ENCODE measurements around the gene ANP32D. TPM values are rescaled to one million over a fixed set of nuclear protein-coding genes. Genes with fewer than 3 reads are reported as not detected.
"Not testable (repeated sequence)": the region's sequence is repeated elsewhere in the genome, so short reads cannot be mapped to it uniquely, and the experiment has no call there.

Gene ANP32D
- total RNA-seq, 4 donors from 2014 or later = not detected

DNA sequence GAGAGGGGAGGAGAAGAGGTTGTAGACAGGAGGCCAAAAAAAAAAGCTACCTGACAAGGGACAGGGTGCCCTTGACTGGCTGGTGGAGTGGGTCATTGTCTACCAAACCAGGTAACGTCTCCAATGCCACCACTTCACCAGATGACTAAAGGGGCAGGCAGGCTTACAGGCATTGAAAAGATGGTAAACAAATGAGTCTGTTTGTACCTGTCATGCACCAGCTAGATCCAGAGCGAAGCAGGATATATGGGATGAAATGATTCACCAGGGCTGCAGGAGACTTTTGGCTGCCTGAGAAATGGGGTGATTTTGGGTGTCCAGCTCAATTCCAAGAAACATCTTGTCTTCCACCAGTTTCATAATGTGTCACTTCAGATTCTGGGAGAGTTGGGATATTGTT, 13.9 kb downstream of the ANP32D start:
- TF ChIP-seq, protein P1, sequence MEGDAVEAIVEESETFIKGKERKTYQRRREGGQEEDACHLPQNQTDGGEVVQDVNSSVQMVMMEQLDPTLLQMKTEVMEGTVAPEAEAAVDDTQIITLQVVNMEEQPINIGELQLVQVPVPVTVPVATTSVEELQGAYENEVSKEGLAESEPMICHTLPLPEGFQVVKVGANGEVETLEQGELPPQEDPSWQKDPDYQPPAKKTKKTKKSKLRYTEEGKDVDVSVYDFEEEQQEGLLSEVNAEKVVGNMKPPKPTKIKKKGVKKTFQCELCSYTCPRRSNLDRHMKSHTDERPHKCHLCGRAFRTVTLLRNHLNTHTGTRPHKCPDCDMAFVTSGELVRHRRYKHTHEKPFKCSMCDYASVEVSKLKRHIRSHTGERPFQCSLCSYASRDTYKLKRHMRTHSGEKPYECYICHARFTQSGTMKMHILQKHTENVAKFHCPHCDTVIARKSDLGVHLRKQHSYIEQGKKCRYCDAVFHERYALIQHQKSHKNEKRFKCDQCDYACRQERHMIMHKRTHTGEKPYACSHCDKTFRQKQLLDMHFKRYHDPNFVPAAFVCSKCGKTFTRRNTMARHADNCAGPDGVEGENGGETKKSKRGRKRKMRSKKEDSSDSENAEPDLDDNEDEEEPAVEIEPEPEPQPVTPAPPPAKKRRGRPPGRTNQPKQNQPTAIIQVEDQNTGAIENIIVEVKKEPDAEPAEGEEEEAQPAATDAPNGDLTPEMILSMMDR (IDR thresholded peaks at IDR 0.05) = no peak
- no peak for TF ChIP-seq POLR2A (IDR thresholded peaks at IDR 0.05)
- no peak for DNase-seq (ENCODE audit: low spot score in 2 of 2)
- H3K4me3 ChIP-seq (ENCODE audit: low read depth, poor library complexity, severe bottlenecking) = no peak overlapping the region
- 75 to 89% methylated on average over 2 of the region's 2 CpGs for WGBS, 2 donors
- intact Hi-C loops (cut with DNase I; ENCODE audit: low total_unique reads) = no loop called here

DNA sequence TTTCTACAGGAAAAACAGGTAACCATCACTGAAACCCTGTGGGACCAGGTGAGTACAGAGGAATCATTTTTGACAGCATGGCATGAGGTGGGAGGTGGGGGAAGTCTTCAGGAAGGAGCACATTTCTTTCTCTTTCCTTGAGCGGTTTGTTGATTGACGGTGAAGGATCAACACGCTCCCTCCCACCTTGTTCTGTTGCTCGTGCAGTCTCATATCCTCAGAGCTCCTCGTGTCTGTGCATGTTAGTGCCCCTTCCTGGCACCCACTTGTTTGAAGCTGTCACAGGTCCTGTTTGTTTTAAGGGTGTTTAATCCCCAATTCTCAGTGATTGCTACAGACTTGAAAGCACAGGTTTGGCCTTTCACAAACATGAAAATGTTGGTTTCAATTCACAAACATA, 14.3 kb downstream of the ANP32D start:
- no peak for DNase-seq (ENCODE audit: low spot score in 2 of 2)
- 41 to 43% methylated on average over 5 of the region's 5 CpGs for WGBS, 2 donors
- intact Hi-C loops (cut with DNase I; ENCODE audit: low total_unique reads) = no loop called here
- TF ChIP-seq, protein P1 (IDR thresholded peaks at IDR 0.05) = no peak
- TF ChIP-seq POLR2A (IDR thresholded peaks at IDR 0.05) = no peak
- H3K4me3 ChIP-seq (ENCODE audit: low read depth, poor library complexity, severe bottlenecking) = no peak overlapping the region

DNA sequence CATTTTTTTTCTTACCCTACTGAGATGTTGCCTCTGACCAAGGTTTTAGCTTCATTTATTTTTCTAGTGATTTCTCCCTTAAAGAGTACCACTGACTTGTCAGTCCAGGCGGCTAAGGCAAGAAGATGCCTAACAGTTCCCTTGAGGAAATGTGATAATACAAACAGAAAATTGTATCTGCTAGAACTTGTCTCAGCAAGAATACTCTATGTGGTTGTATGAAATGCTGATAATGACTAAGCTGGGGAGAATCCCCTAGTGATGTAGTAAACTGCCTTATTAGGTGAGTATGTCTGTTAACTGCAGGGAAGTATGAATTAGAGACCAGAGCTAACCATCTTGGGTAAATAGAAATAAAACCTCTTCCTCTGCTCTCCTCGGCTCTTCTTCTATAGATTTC, 16.7 kb downstream of the ANP32D start:
- no peak overlapping the region for H3K4me3 ChIP-seq (ENCODE audit: low read depth, poor library complexity, severe bottlenecking)
- no peak for DNase-seq (ENCODE audit: low spot score in 2 of 2)
- TF ChIP-seq POLR2A (IDR thresholded peaks at IDR 0.05) = no peak
- intact Hi-C loops (cut with DNase I; ENCODE audit: low total_unique reads) = no loop called here
- WGBS, 2 donors = 30 to 63% methylated on average over 2 of the region's 2 CpGs

DNA sequence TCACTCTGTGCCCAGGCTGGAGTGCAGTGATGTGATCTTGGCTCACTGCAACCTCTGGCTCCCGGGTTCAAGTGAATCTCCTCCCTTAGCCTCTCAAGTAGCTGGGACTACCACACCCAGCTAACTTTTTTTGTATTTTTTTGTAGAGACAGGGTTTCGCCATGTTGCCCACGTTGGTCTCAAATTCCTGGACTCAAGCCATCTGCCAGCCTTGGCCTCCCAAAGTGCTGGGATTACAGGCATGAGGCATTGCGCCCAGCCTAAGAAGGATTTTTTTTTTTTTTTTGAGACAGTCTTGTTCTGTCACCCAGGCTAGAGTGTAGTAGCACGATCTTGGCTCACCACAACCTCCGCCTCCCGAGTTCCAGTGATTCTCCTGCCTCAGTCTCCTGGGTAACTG, 17.1 kb downstream of the ANP32D start:
- DNase-seq (ENCODE audit: low spot score in 2 of 2); intact Hi-C loops (cut with DNase I; ENCODE audit: low total_unique reads); H3K4me3 ChIP-seq (ENCODE audit: low read depth, poor library complexity, severe bottlenecking): not testable (repeated sequence)
- 54 to 56% methylated on average over 7 of the region's 7 CpGs for WGBS, 2 donors

DNA sequence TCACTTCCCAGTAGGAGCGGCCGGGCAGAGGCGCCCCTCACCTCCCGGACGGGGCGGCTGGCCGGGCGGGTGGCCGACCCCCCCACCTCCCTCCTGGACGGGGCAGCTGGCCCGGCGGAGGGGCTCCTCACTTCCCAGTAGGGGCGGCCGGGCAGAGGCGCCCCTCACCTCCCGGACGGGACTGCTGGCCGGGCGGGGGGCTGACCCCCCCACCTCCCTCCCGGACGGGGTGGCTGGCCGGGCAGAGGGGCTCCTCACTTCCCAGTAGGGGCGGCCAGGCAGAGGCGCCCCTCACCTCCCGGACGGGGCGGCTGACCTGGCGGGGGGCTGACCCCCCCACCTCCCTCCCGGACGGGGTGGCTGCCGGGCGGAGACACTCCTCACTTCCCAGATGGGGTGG, 27.9 kb downstream of the ANP32D start:
- DNase-seq (ENCODE audit: low spot score in 2 of 2); intact Hi-C loops (cut with DNase I; ENCODE audit: low total_unique reads); H3K4me3 ChIP-seq (ENCODE audit: low read depth, poor library complexity, severe bottlenecking): not testable (repeated sequence)
- WGBS, 2 donors = 94 to 100% methylated on average over 10 to 20 of the region's 32 CpGs

DNA sequence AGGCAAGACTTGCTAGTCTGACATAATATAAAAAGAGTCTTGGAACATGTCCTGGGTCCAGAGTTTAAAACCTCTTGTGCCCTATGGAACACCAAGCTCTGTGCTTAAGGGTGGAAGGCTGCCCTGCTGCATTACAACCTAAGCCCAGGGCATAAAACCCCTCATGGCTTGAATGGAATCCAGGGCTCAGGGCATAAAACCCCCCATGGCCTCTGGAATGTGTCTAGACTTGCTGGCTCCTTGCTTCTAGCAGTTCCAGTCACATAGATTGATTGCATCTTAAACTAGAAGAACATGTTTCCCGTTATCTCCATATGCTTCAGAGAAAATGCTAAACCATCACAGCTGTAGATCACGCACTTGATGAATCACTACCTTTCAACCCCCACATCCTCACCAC, 34.5 kb downstream of the ANP32D start:
- H3K4me3 ChIP-seq (ENCODE audit: low read depth, poor library complexity, severe bottlenecking); intact Hi-C loops (cut with DNase I; ENCODE audit: low total_unique reads); DNase-seq (ENCODE audit: low spot score in 2 of 2): not testable (repeated sequence)
- 22 to 27% methylated on average over 2 of the region's 2 CpGs for WGBS, 2 donors

DNA sequence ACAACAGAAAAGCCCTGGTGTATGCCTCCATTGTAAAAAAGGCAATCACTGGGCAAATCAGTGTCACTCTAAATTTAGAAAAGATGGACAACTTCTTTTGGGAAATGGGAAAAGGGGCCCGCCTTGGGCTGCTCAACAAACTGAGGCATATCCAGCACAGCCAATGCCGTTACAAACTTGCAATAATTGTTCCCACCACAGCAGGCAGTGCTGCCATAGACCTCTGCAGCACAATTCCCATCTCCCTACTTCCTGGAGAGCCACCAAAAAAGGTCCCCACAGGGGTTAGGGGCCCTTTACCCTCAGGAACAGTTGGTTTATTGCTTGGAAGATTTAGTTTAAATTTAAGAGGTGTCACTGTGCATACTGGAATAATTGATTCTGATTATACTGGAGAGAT, 36.6 kb downstream of the ANP32D start:
- WGBS, 2 donors = 67 to 71% methylated on average over 2 of the region's 2 CpGs
- TF ChIP-seq, protein P1 (IDR thresholded peaks at IDR 0.05) = no peak
- no peak for TF ChIP-seq POLR2A (IDR thresholded peaks at IDR 0.05)

DNA sequence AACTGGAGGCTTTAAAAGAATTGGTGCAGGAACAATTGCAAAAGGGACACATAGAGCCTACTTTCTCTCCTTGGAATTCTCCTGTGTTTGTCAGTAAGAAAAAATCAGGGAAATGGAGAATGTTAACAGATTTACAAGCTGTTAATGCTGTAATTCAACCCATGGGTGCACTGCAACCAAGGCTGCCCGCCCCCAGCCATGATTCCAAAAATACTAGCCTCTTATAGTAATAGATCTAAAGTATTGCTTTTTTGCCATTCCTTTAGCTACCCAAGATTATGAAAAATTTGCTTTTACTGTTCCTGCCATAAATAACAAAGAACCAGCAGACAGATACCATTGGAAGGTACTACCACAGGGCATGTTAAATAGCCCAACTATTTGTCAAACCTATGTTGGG, 37.8 kb downstream of the ANP32D start:
- 41 to 59% methylated on average over 1 of the region's 1 CpG for WGBS, 2 donors
- TF ChIP-seq POLR2A (IDR thresholded peaks at IDR 0.05) = no peak
- TF ChIP-seq, protein P1 (IDR thresholded peaks at IDR 0.05) = no peak
- DNase-seq (ENCODE audit: low spot score in 2 of 2) = no peak
- intact Hi-C loops (cut with DNase I; ENCODE audit: low total_unique reads) = no loop called here
- H3K4me3 ChIP-seq (ENCODE audit: low read depth, poor library complexity, severe bottlenecking) = no peak overlapping the region

More for the DNA sequence above, 36.6 kb downstream of the ANP32D start:
- intact Hi-C loops (cut with DNase I; ENCODE audit: low total_unique reads) = no loop called here
- H3K4me3 ChIP-seq (ENCODE audit: low read depth, poor library complexity, severe bottlenecking) = no peak overlapping the region
- no peak for DNase-seq (ENCODE audit: low spot score in 2 of 2)

All from lower leg skin (tissue), 4 donors.